Loucy (cell line): ENCODE results near the gene TDRD1.

ENCODE experiments used
- EZH2phosphoT487 ChIP-seq: fragments of 200-600 bp; IDR thresholded peaks from 2 replicates; pipeline ENCODE4 v1.6.1; 2018; ENCODE audit warnings: antibody characterized with exemption, mild to moderate bottlenecking, moderate library complexity, borderline replicate concordance
- TF ChIP-seq, protein P1 (sequence below): fragments of 200-600 bp; sonication (generic); conservative IDR thresholded peaks from 2 replicates; pipeline ENCODE4 v1.5.1; 2014; ENCODE audit warnings: mild to moderate bottlenecking, antibody characterized with exemption, low read length

DNA sequence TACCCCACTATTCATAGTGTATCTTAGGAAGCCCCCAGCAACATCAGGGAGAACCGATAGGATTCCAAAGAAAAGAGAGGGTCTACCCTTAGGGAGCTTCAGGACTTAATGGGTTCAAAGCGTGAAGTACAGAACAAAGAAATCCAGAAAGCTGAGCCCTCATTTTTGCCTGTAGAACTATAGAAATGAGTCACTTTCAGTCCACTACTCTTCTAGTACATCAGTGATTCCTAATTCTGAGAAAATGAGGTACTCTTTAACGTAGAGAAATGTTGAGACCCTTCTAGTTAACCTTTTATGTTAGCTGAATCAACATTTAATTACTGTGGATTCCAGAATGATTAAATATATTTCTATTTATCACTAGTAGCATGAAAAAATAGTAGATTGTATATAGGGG, 1.8 kb downstream of the TDRD1 start:
- no peak for TF ChIP-seq EZH2phosphoT487
- TF ChIP-seq, protein P1, sequence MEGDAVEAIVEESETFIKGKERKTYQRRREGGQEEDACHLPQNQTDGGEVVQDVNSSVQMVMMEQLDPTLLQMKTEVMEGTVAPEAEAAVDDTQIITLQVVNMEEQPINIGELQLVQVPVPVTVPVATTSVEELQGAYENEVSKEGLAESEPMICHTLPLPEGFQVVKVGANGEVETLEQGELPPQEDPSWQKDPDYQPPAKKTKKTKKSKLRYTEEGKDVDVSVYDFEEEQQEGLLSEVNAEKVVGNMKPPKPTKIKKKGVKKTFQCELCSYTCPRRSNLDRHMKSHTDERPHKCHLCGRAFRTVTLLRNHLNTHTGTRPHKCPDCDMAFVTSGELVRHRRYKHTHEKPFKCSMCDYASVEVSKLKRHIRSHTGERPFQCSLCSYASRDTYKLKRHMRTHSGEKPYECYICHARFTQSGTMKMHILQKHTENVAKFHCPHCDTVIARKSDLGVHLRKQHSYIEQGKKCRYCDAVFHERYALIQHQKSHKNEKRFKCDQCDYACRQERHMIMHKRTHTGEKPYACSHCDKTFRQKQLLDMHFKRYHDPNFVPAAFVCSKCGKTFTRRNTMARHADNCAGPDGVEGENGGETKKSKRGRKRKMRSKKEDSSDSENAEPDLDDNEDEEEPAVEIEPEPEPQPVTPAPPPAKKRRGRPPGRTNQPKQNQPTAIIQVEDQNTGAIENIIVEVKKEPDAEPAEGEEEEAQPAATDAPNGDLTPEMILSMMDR, result no peak
